Vagina (tissue), 2 donors: ENCODE data around the gene MICAL3. TPM values are rescaled to one million over a fixed set of nuclear protein-coding genes. Genes with fewer than 3 reads are reported as not detected.
"Not testable (repeated sequence)": the region's sequence is repeated elsewhere in the genome, so short reads cannot be mapped to it uniquely, and the experiment has no call there.

ENCODE experiments used
- DNase-seq, 2 donors: peaks; one replicate each; pipeline ENCODE4 v3.0.0-alpha.2; 2017; ENCODE audit errors: extremely low spot score in 2 of 2
- H3K27ac ChIP-seq: fragments of 200-600 bp; sonication (generic); one replicate; pipeline ENCODE4 v1.5.1; 2019
- H3K27me3 ChIP-seq: fragments of 200-600 bp; sonication (generic); one replicate; pipeline ENCODE4 v1.5.1; 2019
- H3K36me3 ChIP-seq, 2 donors: fragments of 200-600 bp; sonication (generic); one replicate each; pipeline ENCODE4 v1.5.1; 2017 to 2019
- H3K4me1 ChIP-seq: fragments of 200-600 bp; sonication (generic); one replicate; pipeline ENCODE4 v1.5.1; 2019
- H3K4me3 ChIP-seq, 2 donors: fragments of 200-600 bp; sonication (generic); 1 replicate in 1 of 2; 2 replicates in 1 of 2; pipeline ENCODE4 v1.5.1; 2016 to 2019
- H3K9me3 ChIP-seq: fragments of 200-600 bp; sonication (generic); one replicate; pipeline ENCODE4 v1.5.1; 2019
- POLR2A ChIP-seq, 2 donors: fragments of 450-650 bp; IDR thresholded peaks; one replicate each; pipeline ENCODE4 v1.6.1; 2017; ENCODE audit warnings: antibody characterized with exemption in 2 of 2, mild to moderate bottlenecking in 2 of 2, moderate library complexity in 2 of 2
- POLR2AphosphoS5 ChIP-seq, 2 donors: sonication (generic); formaldehyde crosslinking; IDR thresholded peaks; one replicate each; pipeline ENCODE4 v1.9.0; 2017; ENCODE audit warnings: antibody characterized with exemption in 2 of 2, mild to moderate bottlenecking in 2 of 2, low read depth in 1 of 2; ENCODE audit not compliant: insufficient read depth in 1 of 2
- intact Hi-C: fragments of 100-400 bp; cut with DNase I; formaldehyde crosslinking; loops from one replicate; pipeline ENCODE4 v1.15.1; 2023
- total RNA-seq: library from RNA; depleted of rRNA; stranded (reverse); fragments of >200 nt; gene quantifications from one replicate; pipeline ENCODE4 v1.2.3, GENCODE V29; 2016
- TF ChIP-seq, protein P1 (sequence below), 3 experiments: fragments of 450-650 bp in 2 of 3; fragments of 200-600 bp in 1 of 3; sonication (generic) in 1 of 3; IDR thresholded peaks; one replicate each; pipeline ENCODE4 v1.5.1; 2017 to 2019; ENCODE audit warnings: antibody characterized with exemption in 3 of 3, mild to moderate bottlenecking in 2 of 3, moderate library complexity in 2 of 3

MICAL3 gene
- total RNA-seq, 1 donor from 2014 or later, result 35.1 TPM

- H3K4me1 ChIP-seq, result no peaks in the 10 kb centered on the region
- intact Hi-C loops, result no loop called here
- DNase-seq, result no peak
- no peak overlapping the region for H3K4me3 ChIP-seq
- H3K9me3 ChIP-seq, result no peaks in the 10 kb centered on the region
- no peak overlapping the region for H3K27ac ChIP-seq
- no peaks in the 10 kb centered on the region for H3K36me3 ChIP-seq
- TF ChIP-seq POLR2AphosphoS5 (IDR thresholded peaks at IDR 0.05; ENCODE audit: insufficient read depth in 1 of 2, low read depth in 1 of 2) (no peak), POLR2A (IDR thresholded peaks at IDR 0.05) (no peak)
- TF ChIP-seq, protein P1, sequence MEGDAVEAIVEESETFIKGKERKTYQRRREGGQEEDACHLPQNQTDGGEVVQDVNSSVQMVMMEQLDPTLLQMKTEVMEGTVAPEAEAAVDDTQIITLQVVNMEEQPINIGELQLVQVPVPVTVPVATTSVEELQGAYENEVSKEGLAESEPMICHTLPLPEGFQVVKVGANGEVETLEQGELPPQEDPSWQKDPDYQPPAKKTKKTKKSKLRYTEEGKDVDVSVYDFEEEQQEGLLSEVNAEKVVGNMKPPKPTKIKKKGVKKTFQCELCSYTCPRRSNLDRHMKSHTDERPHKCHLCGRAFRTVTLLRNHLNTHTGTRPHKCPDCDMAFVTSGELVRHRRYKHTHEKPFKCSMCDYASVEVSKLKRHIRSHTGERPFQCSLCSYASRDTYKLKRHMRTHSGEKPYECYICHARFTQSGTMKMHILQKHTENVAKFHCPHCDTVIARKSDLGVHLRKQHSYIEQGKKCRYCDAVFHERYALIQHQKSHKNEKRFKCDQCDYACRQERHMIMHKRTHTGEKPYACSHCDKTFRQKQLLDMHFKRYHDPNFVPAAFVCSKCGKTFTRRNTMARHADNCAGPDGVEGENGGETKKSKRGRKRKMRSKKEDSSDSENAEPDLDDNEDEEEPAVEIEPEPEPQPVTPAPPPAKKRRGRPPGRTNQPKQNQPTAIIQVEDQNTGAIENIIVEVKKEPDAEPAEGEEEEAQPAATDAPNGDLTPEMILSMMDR (IDR thresholded peaks at IDR 0.05), result no peak
- H3K27me3 ChIP-seq, result no peaks in the 10 kb centered on the region
Observed at GRCh38 chr22:18012531-18012930, 11.8 kb downstream of the MICAL3 start.

DNA sequence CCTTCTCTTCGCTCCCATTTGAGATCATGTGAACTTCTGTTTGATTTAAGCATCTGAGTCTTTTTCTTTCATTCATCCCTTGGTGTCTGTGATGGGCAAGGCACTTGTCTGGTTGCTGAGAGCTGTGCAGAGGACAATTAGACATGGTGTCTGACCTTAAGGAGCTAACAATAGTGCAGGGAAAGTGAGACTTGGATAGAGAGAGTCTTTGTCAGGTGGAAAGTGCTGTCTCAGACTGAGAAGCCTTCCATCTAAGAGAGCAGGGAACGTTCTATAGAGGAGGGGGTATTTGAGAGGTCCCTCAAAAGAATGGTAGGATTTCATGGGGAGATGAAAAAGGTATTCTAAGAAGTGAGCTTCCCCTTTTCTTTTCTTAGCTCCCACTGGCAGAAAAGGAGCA lies 14.1 kb downstream of the MICAL3 start:
- TF ChIP-seq POLR2AphosphoS5 (IDR thresholded peaks at IDR 0.05; ENCODE audit: insufficient read depth in 1 of 2, low read depth in 1 of 2), result no peak
- TF ChIP-seq POLR2A (IDR thresholded peaks at IDR 0.05), result no peak
- TF ChIP-seq, protein P1 (IDR thresholded peaks at IDR 0.05), result no peak
- no peak overlapping the region for H3K4me3 ChIP-seq
- no peaks in the 10 kb centered on the region for H3K9me3 ChIP-seq
- H3K4me1 ChIP-seq, result no peaks in the 10 kb centered on the region
- H3K36me3 ChIP-seq, result no peaks in the 10 kb centered on the region
- intact Hi-C loops, result no loop called here
- no peak for DNase-seq
- no peak overlapping the region for H3K27ac ChIP-seq
- H3K27me3 ChIP-seq, result no peaks in the 10 kb centered on the region

DNA sequence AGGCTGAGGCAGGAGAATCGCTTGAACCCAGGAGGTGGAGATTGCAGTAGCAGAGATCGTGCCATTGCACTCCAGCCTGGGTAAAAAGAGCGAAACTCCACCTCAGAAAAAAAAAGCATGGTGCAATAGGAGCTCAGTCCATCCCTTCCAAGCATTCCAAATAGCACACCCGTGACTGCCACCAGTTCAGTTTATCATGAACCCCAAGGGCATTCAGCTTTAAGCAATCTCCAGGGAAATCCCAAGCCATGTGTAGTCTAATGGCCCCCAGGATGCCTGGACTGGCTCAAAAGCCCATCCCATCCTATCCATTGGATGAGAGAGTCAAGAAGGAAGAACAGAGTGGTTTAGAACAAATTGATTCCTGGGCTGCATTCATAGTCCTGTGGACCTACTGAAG lies 16.2 kb downstream of the MICAL3 start:
- no peaks in the 10 kb centered on the region for H3K9me3 ChIP-seq
- no peaks in the 10 kb centered on the region for H3K36me3 ChIP-seq

DNA sequence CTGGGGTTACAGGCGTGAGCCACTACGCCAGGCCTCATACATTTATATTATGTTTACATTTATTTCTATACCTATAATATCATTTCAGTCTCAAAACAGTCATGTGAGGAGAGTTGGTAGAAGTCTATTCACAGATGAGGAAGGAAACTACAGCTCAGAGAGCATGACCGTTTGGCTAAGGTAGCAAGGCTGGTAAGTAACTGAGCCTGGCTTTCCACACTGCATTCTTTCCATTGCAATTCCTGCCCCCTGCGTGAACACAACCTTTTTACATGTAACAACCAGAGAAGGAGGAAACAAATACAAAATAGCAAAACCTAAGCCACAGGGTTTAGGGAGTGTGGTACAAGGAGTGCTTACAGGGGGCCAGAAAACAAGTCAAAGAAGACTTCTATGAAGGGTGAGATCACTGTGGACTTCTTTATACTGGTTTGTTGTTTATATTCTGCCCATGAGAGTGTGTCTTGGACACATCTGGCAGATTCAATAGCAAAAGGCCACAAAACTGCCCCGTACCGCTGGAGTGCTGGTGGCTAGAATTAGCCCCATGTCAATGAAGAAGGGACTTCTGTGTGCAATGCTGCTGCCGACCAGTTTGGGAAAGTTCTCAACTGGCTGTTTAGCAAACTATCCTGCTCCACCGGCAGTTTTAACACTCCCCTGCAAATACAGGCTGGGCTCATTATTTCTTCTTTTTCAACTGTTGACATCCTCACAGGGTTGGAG lies 19.0 kb downstream of the MICAL3 start:
- no peak for TF ChIP-seq POLR2AphosphoS5 (IDR thresholded peaks at IDR 0.05; ENCODE audit: insufficient read depth in 1 of 2, low read depth in 1 of 2)
- TF ChIP-seq, protein P1 (IDR thresholded peaks at IDR 0.05), result no peak
- no peak for TF ChIP-seq POLR2A (IDR thresholded peaks at IDR 0.05)
- Histone ChIP-seq H3K27me3 (no peaks in the 10 kb centered on the region), H3K27ac (no peak overlapping the region), H3K4me1 (peaks cover 2% of the 10 kb centered on the region), H3K36me3 (no peaks in the 10 kb centered on the region), H3K4me3 (no peak overlapping the region), H3K9me3 (no peaks in the 10 kb centered on the region)
- intact Hi-C loops, result no loop called here
- no peak for DNase-seq

More for the DNA sequence above, 16.2 kb downstream of the MICAL3 start:
- TF ChIP-seq POLR2AphosphoS5 (IDR thresholded peaks at IDR 0.05; ENCODE audit: insufficient read depth in 1 of 2, low read depth in 1 of 2) (no peak), POLR2A (IDR thresholded peaks at IDR 0.05) (no peak)
- TF ChIP-seq, protein P1 (IDR thresholded peaks at IDR 0.05), result no peak
- Histone ChIP-seq H3K4me3 (no peak overlapping the region), H3K4me1 (no peaks in the 10 kb centered on the region), H3K27me3 (no peaks in the 10 kb centered on the region), H3K27ac (no peak overlapping the region)
- no peak for DNase-seq
- intact Hi-C loops, result no loop called here

DNA sequence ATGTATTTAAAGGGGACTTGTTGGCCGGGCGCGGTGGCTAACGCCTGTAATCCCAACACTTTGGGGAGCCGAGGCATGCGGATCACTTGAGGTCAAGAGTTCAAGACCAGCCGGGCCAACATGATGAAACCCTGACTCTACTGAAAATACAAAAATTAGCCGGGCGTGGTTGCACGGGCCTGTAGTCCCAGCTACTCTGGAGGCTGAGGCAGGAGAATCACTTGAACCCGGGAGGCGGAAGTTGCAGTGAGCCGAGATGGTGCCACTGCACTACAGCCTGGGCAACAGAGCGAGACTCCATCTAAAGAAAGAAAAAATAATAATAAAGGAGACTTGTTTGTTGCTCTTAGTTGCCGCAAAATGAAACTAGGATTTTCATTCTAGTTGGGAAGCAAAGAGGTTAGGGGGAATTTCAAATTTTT lies 22.5 kb downstream of the MICAL3 start:
- Histone ChIP-seq H3K27ac (peak overlapping the region; percentile 89), H3K4me1 (peaks cover 21% of the 10 kb centered on the region), H3K4me3 (peak overlapping the region; percentile 80 to 89)
- H3K27me3 ChIP-seq, intact Hi-C loops, H3K9me3 ChIP-seq, H3K36me3 ChIP-seq, DNase-seq: not testable (repeated sequence)
